ENCODE data around the gene RAB8B.
"Not testable (repeated sequence)": the region's sequence is repeated elsewhere in the genome, so short reads cannot be mapped to it uniquely, and the experiment has no call there.

Gene RAB8B

DNA sequence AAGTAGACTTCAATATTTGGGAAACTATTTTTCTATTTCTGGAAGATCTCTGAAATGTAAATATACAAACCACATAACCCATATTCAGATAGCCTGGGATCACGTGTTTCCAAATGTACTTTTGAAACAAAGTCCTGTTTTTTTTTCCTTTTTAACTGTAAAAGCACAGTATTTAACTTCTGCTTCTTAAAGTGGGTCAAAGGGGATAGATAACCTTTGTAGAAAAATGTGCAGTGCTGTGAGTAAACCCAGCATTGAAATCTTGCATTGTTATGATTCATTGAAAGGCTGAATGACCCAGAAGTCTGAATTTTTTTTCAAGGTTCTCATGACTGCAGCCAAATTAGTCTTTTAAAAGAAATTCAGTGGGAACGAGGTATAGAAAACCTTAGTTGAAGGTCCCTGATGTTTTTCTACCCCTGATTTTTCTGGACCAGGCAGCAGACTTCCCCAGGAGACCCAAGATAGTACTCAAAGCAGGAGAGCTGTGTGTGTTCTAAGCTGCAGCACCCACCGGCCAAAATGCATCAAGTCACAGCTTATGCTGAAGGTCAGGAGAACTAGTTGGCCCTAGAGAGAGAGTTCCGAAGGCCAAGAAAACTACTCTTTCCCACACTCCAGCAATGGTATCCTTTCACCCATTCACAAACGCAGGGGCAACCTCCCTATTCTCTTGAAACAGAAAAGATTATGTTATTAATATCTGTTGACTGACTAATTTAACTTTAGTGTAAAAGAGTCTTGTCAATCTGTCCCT, 44.4 kb downstream of the RAB8B start:
- no peak overlapping the region for H3K4me3 ChIP-seq (ENCODE audit: low read depth, low read length)

DNA sequence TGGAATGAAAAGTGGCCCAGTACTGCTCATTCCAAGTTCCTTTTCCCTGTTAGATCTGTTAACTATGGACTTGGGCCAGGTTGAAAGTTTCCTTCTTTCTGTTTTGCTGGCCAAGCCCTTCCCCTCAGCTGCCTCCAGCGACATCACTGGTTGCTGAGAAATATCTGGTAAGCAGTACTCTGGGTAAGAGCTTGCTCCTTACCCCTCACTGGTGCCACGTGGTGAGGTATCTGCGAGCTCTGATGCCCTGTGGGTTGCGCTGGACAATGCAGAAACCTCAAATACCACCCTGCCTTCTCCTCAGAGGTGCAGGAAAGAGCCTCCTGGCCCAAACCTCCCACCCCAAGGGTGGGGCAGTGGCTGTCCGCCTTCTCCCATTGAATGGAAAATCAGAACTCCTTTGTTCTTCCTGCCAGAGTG, 45.1 kb downstream of the RAB8B start:
- H3K4me3 ChIP-seq (ENCODE audit: low read depth, low read length) = no peak overlapping the region

DNA sequence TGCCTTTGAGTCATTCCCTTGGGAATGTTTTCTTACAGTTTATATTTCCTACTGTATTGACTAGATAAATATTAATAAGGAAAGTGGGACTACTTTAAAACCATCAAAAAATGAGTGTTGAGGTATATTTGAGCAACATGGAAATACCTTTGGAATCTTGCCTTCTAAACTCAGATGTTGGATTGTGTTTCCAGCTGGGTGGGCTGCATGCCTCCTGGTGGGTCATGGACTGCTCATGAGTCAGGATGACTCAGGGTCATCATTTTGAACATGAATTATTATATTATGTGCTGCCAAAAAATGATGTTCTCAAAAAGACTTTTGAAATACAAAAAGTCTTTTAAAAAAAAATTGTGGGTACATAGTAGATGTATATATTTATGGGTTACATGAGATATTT, 46.9 kb downstream of the RAB8B start:
- H3K4me3 ChIP-seq (ENCODE audit: low read depth, low read length) = no peak overlapping the region

DNA sequence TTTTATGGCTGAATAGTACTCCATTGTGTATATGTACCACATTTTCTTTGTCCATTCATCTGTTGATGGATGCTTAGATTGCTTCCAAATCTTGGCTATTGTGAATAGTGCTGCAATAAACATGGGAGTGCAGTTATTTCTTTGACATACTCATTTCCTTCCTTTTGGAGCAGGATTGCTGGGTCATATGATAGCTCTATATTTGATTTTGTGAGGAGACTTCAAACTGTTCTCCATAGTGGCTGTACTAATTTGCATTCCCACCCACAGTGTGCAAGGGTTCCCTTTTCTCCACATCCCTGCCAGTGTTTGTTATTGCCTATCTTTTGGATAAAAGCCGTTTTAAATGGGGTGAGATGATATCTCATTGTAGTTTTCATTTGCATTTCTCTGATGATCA, 47.7 kb downstream of the RAB8B start:
- H3K4me3 ChIP-seq (ENCODE audit: low read depth, low read length) = not testable (repeated sequence)

DNA sequence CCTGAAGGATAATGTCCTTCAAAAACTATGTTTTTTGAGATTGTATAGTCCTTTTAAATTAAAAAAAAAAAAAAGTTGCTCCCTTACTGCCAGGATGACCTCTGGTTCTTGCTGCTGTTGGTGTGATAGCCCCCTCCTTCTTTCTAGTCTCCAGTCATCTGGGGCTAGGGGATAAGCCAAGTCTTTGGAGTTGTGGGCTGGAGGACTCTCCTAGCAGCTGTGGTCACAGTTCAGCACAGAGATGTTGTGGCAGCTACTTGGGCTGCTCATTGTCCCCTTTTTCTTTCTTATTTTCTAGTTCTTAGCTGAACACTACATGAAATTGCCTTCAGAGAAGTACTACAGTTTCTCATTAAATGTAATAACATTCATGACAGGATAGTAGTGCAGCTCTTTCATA, 48.8 kb downstream of the RAB8B start:
- no peak overlapping the region for H3K4me3 ChIP-seq (ENCODE audit: low read depth, low read length)

DNA sequence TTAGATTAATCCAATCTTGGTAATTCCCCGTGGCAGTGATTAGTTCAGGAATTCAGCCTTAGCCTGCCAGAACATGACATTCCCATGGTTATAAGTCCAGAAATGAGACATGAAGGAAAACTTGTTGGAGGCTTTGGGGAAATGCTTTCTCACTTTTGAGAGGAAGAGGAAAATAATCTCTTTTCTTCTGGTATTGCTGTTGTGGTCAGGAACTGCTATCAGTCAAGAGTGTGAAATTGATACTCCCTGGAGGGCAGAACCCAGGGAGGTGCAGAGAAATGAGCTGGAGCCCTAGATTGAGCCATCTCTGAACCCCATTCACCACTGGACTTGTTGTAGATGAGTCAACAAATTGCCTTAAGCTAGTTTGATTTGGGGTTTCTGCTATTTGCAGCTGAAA, 49.4 kb downstream of the RAB8B start:
- no peak overlapping the region for H3K4me3 ChIP-seq (ENCODE audit: low read depth, low read length)

DNA sequence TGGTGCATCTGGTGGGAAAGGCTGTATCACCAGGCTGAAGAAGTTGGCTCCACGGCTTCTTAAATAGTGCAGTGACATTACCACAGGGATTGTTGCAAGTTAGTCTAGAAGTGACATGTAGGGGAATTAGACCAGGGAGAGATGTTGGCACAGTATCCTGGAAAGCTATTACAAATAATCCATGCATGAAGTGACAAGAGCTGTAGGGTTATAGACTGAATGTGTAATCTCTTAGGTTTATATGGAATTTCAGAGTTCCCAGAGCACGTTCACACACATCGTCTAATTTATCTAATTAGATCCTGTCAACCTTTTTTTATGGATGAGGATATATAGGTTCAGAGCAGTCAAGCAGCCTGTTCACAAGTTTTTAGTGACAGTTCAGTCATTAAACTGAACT, 50.7 kb downstream of the RAB8B start:
- no peak overlapping the region for H3K4me3 ChIP-seq (ENCODE audit: low read depth, low read length)

DNA sequence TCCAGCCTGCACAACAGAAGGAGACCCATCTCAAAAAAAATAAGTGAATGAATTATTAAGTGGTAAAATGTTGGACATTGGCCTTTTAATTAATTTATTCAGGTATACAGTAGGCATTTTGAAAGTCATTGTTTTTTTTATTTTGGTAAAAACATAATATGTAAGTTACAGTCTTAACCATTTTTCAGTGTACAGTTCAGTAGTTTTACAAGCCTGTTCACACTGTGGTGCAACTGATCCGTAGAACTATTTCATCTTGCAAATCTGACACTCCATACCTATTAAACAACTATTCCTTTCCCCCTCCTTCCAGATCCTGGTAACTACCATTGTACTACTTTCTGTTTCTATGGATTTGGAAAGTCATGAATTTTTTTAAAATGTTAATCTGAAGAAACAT, 51.9 kb downstream of the RAB8B start:
- H3K4me3 ChIP-seq (ENCODE audit: low read depth, low read length) = no peak overlapping the region

DNA sequence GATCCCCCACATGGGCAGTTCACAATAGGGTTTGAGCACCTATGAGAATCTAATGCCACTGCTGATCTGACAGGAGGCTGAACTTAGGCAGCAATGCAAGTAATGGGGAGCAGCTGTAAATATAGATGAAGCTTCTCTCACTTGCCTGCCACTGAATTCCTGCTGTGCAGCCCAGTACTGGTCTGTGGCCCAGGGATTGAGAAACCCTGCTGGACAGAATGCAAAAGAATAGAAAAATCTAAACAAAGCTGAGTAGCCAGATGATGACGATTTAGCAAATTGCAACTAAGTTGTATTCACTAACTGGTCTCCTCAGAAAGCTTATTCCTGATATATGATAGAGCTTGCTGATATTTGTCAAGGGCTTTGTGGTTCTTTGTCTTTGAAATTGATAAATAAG, 53.7 kb downstream of the RAB8B start:
- H3K4me3 ChIP-seq (ENCODE audit: low read depth, low read length) = no peak overlapping the region

DNA sequence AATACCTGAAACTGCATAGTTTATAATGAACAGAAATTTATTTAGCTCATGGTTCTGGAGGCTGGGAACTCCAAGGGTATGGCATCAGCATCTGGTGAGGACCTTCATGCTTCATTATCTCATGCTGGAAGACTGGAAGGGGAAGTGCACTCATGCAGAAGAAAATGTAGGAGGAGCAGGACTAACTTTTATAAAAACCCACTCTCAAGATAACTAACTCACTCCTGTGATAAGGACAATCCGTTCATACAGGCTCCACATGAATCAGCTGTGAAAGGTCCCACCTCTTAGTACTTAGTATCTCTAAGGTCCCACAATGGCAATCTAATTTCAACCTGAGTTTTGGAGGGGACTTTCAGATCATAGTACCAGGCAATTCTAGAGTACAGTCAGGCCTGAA, 54.4 kb downstream of the RAB8B start:
- no peak overlapping the region for H3K4me3 ChIP-seq (ENCODE audit: low read depth, low read length)

DNA sequence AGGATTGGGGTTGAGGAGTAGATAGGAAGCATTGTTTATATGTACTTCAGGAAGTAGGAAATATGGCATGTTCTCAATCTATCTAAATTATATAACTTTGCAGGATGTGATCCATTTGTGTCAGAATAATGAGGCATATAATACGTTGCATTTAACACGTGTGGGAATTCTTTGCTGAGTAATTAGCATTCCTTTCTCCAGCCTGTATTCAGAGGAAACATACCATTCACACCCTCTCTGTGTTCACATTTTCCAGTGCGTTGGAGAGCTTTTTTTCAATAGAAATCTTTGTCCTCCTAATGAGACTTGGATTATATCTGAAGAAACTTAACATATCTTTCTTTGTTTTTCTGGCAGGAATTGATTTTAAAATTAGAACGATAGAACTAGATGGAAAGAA, 55.0 kb downstream of the RAB8B start:
- no peak overlapping the region for H3K4me3 ChIP-seq (ENCODE audit: low read depth, low read length)

DNA sequence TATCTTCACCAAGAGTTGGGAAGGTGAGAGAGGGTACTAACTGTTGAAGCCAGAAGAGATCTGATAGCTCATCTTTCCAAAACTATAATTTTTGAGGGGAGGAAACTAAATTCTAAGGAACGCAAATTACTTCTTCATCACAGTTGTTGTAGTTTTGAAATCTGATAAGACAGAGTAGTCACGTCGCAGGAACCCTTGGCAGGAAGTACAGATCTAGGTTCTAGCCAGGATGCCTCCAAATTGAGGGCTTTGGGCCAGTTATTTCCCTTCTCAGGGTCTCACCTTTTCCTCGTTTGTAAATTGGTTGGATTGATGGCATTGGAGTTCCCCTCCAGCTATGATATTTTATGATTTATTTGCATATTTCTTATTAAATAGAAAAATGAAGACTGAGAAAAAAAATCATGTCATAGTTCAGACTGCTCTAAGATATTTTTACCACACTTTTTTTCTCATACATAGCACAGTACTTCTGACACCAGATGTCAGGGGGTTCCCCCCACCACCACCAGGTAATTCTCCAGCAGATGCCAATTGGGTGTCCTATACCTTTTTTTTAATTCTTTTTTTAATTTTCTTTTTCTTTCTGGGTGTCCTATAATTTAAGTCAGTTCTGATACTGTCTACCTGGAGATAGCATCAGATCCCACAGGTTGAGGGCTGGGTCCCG, 55.7 kb downstream of the RAB8B start:
- H3K4me3 ChIP-seq (ENCODE audit: low read depth, low read length) = no peak overlapping the region

DNA sequence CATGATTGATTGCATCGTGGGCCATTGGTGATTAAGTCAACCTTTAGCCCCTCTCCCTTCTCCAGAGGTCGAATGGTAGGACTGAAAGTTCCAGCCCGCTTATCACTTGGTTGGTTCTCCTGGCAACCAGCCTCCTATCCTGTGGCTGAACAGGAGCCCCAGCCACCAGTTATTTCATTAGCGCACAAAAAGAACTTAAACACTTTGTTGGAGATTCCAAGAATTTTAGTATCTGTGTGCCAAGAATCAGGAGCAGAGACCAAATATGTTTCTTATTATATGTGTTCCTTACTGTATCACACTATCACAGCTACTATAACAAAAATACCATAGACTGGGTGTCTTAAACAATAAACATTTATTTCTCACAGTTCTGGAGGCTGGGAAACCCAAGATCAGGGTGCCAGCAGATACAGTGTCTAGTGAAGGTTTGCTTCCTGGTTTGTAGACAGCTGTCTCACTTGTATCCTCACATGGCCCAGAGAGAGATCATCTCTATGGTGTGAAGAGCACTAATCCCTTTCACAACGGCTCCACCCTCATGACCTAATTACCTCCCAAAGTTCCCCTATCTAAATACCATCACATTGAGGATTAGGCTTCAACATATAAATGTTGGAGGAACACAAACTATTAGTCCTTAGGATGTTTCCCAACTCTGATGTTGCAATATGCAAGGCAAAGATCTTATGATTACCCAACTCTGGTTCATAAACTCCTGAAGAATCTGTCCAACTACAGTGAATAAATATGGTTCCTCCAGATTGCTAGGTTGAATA, 57.5 kb downstream of the RAB8B start:
- no peak overlapping the region for H3K4me3 ChIP-seq (ENCODE audit: low read depth, low read length)

DNA sequence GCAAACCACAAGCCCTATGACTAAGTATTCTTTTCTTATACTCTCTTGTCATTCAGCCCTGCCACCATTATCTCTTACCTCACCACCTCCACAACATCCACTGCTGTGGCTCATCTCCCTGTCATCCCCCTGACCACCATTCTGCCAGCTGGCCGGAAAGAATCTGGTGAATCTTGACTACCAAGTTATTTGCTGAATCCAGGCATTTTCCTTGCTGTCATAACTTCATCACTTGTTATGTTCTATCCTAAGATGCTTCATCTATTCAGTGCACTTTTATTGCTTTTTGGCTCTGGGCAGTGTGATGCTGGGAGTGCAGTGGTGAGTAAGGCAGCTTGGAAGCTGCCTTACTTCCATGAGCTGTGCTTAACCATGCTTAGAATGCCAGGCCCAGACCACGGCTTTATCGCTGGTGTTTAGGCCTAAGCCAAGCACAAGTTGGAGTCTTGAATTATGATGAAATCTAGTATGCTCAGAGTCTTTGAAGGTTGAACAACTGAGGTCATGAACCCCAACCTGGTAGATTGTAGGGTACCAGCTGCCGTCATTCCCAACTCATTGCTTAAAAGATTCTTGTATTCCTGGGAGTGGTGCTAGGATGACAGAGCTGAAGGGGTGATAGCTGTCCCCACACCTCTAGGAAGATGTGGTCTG, 61.0 kb downstream of the RAB8B start:
- H3K4me3 ChIP-seq (ENCODE audit: low read depth, low read length) = no peak overlapping the region

DNA sequence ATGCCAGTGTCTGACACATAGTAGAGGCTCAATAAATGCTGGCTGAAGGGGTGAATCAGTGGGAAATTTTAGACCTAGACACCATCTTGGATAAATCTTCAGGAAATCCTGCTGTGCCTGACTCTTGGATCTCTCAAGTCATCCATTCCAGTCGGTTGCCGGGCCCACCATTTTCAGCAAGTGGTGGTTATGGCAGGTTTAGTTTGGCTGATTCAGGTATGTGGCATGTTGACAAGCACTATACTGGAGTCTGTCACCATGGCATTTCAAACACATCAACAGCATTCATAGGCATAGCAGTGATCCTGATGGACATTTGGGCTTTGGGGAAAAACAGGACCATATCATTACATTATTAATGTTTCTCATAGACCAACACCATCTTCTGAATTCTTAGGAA, 62.3 kb downstream of the RAB8B start:
- H3K4me3 ChIP-seq (ENCODE audit: low read depth, low read length) = no peak overlapping the region

DNA sequence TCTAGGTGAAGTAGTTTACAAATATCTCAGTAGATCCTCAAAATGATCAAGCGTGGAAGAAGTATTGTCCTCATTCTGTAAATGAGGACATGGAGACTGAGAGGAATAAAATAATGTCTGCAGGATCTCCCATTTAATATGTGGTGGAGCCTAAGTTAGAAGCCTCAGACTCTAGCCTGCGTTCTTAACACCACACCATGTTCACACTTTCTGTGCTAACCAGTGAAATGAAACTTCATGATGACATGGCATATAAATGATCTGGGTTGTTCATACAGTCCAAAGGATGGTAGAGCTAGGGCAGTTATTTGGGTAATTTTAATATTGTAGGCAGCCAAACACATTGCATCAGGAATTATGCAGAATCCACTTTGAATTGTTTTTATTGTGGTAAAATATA, 62.9 kb downstream of the RAB8B start:
- H3K4me3 ChIP-seq (ENCODE audit: low read depth, low read length) = no peak overlapping the region

DNA sequence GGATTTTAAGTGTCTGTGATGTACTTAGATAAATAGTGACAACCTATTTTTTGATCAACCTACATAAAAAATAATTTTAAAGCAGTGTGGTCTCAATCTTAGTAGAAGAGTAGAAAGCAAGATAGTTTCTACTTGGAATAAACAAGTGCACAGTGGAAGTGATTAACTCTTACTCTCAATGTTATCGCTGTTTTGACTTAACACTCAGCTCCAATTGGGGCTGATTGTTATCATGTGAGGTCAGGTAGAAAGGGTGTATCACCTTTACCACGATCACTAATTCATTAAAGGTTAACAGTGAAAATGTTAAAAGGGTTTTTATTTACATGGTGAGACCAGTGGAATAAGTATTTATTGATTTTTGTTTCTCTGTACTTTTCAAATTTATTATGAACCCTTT, 65.6 kb downstream of the RAB8B start:
- H3K4me3 ChIP-seq (ENCODE audit: low read depth, low read length) = no peak overlapping the region

DNA sequence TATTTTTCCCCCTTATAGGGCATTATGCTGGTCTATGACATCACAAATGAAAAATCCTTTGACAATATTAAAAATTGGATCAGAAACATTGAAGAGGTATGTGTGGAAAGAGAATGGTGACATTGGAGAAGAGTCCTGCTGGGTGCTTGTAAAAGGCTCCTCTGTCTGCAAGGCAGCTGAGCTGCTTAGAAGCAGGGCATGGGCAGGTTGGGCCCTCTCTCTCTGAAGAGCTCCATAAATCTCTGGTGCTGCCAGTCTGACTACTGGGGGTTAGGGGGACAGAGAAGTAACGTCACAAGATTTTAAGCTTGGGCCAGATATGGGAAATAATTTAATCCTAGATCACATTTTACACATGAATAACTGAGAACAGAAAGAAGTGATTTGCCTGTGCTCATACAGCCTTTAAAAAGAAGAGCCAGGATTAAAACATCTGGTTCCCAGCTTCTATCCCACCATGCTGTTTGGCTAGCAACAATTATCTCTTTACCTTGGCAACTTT, 66.1 kb downstream of the RAB8B start:
- no peak overlapping the region for H3K4me3 ChIP-seq (ENCODE audit: low read depth, low read length)

DNA sequence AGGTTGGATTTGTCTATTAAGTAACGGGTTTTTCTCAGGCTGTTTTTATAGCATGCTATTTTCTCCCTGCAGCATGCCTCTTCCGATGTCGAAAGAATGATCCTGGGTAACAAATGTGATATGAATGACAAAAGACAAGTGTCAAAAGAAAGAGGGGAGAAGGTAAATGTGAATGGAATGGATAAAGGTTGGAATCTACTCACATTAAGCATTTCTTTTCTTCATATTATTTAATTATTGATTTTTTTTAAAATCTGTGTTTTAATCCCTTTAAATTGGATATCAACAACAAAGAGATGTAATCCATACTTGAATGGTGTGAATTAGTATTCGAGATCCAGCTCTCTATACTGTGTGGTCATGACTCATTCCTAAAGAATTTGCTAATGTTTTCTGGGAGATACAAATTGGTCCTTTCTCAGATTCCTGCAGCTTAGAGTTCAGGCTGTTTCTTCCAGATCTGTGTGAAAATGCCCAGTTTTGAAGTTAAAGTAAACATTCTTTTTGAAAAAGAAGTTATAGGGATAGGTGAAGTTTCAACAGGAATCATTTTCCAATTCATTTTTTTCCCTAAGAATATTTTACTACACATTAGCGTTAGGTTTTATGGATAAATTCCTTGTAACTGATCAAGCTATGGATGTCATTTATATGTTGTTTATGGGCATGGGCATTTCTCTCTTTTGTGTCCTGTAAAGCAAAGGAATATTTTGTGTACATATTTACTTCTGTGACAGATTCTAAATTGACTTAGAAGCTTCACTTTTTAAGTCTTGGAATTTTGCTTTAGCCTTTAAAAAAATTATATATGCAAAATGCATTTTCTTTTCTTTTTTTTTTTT, 67.2 kb downstream of the RAB8B start:
- H3K4me3 ChIP-seq (ENCODE audit: low read depth, low read length) = no peak overlapping the region

DNA sequence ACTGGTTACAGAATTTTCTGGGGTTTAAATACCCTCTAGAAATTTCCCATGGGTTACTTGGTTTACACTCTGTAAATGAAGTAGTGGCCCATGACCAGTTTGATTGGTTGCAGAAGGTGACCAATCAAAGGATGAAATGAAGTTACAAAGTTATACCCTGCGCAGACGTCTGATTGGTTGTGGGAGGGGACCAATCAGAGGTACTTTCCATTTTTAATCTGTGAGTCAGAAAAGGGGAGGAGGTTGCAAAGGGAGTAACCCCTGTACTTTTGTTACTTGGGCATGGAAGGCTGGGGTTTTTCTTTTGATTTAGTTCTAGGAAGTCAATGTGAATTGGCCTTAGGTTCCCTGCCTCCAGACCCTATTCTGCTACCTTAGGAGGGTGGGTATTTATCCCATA, 69.3 kb downstream of the RAB8B start:
- H3K4me3 ChIP-seq (ENCODE audit: low read depth, low read length) = no peak overlapping the region

Measured in iPS-11a (cell line).